Skeletal muscle cell (primary cell): Measurements from ENCODE around the gene TULP4.
"Not testable (repeated sequence)": the region's sequence is repeated elsewhere in the genome, so short reads cannot be mapped to it uniquely, and the experiment has no call there.

ENCODE experiments used
- DNase-seq: peaks from one replicate; pipeline ENCODE4 v3.0.0-alpha.2; 2010; ENCODE audit warnings: low read depth
- H3K4me3 ChIP-seq: 2 replicates; pipeline ENCODE4 v1.5.1; 2011; ENCODE audit warnings: low read depth, mild to moderate bottlenecking, control low read depth, low read length, moderate library complexity

Gene TULP4

GRCh38 chr6:158476389-158476788, 164.1 kb downstream of the TULP4 start:
- DNase-seq: no peak

GRCh38 chr6:158477722-158478121, 165.5 kb downstream of the TULP4 start:
- H3K4me3 ChIP-seq, DNase-seq: not testable (repeated sequence)

More at GRCh38 chr6:158476389-158476788, 164.1 kb downstream of the TULP4 start:
- H3K4me3 ChIP-seq: no peak overlapping the region

GRCh38 chr6:158480989-158481388, 168.7 kb downstream of the TULP4 start:
- no peak overlapping the region for H3K4me3 ChIP-seq
- DNase-seq: no peak

- no peak overlapping the region for H3K4me3 ChIP-seq
- peak; percentile 63 for DNase-seq
Measured at GRCh38 chr6:158481690-158482473, 169.6 kb downstream of the TULP4 start.

GRCh38 chr6:158485431-158485830, 173.2 kb downstream of the TULP4 start:
- H3K4me3 ChIP-seq: no peak overlapping the region
- DNase-seq: no peak

- DNase-seq: no peak
- H3K4me3 ChIP-seq: no peak overlapping the region
Measured at GRCh38 chr6:158487495-158487894, 175.2 kb downstream of the TULP4 start.

- peak; percentile 95 for DNase-seq
- H3K4me3 ChIP-seq: no peak overlapping the region
Measured at GRCh38 chr6:158488065-158488464, 175.8 kb downstream of the TULP4 start.

- H3K4me3 ChIP-seq: no peak overlapping the region
- DNase-seq: no peak
Measured at GRCh38 chr6:158489441-158489840, 177.2 kb downstream of the TULP4 start.

GRCh38 chr6:158492881-158493280, 180.6 kb downstream of the TULP4 start:
- DNase-seq: no peak
- H3K4me3 ChIP-seq: no peak overlapping the region

GRCh38 chr6:158496700-158497099, 184.4 kb downstream of the TULP4 start:
- DNase-seq: no peak
- no peak overlapping the region for H3K4me3 ChIP-seq

GRCh38 chr6:158497620-158498019, 185.4 kb downstream of the TULP4 start:
- no peak overlapping the region for H3K4me3 ChIP-seq
- no peak for DNase-seq

GRCh38 chr6:158498362-158498761, 186.1 kb downstream of the TULP4 start:
- H3K4me3 ChIP-seq: no peak overlapping the region
- DNase-seq: no peak

GRCh38 chr6:158499601-158500000, 187.3 kb downstream of the TULP4 start:
- H3K4me3 ChIP-seq: no peak overlapping the region
- DNase-seq: no peak

GRCh38 chr6:158500016-158500735, 187.9 kb downstream of the TULP4 start:
- H3K4me3 ChIP-seq: no peak overlapping the region
- DNase-seq: peak; percentile 58

- DNase-seq: no peak
- H3K4me3 ChIP-seq: no peak overlapping the region
Measured at GRCh38 chr6:158501360-158502262, 189.3 kb downstream of the TULP4 start.

GRCh38 chr6:158502263-158502950, 190.1 kb downstream of the TULP4 start:
- no peak overlapping the region for H3K4me3 ChIP-seq
- no peak for DNase-seq

- no peak overlapping the region for H3K4me3 ChIP-seq
- no peak for DNase-seq
Measured at GRCh38 chr6:158503222-158503621, 191.0 kb downstream of the TULP4 start.

GRCh38 chr6:158503846-158504245, 191.6 kb downstream of the TULP4 start:
- no peak for DNase-seq

GRCh38 chr6:158505194-158505593, 192.9 kb downstream of the TULP4 start:
- DNase-seq: no peak
- H3K4me3 ChIP-seq: no peak overlapping the region

More at GRCh38 chr6:158503846-158504245, 191.6 kb downstream of the TULP4 start:
- H3K4me3 ChIP-seq: no peak overlapping the region
